Ovary (tissue), 3 donors: ENCODE results near the gene PPP1R13B.

ENCODE experiments used
- POLR2A ChIP-seq: fragments of 450-650 bp; IDR thresholded peaks from one replicate; pipeline ENCODE4 v1.6.1; 2017; ENCODE audit warnings: antibody characterized with exemption, mild to moderate bottlenecking, moderate library complexity
- TF ChIP-seq, protein P1 (sequence below), 3 donors: fragments of 450-650 bp in 2 of 3; fragments of 200-600 bp in 1 of 3; IDR thresholded peaks; one replicate each; pipeline versions ENCODE4 v1.5.1 to v1.8.0; 2016 to 2022; ENCODE audit warnings: antibody characterized with exemption in 3 of 3, mild to moderate bottlenecking in 1 of 3
- donor health status: DM: no; HTN: no; CAD: no.

DNA sequence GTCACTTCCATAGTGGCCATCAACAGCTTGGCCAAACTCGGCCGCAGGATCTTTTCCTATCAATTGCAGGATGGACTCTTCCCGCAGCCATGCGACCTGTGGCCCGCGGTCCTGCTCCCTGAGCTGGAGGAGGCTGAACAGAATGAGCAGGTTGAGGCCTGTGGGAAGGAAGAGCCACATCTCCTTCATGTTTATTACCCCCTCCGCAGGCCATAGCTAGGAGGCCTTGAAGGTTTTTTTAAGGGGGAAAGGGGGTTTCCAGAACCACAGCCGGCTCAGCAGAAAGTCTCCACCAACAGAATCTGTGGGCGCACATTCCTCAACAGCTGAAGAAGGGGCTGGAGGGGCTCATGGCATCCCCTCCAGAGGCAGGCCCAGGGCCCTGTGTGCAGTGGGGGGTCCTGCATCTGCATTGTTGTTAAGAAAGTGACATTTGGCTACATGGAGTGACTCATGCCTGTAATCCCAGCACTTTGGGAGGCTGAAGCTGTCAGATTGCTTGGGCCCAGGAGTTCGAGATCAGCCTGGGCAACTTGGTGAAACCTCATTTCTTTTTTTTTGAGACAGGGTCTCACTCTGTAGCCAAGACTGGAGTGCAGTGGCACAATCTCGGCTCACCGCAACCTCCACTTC, 25.2 kb upstream of the PPP1R13B start:
- TF ChIP-seq, protein P1, sequence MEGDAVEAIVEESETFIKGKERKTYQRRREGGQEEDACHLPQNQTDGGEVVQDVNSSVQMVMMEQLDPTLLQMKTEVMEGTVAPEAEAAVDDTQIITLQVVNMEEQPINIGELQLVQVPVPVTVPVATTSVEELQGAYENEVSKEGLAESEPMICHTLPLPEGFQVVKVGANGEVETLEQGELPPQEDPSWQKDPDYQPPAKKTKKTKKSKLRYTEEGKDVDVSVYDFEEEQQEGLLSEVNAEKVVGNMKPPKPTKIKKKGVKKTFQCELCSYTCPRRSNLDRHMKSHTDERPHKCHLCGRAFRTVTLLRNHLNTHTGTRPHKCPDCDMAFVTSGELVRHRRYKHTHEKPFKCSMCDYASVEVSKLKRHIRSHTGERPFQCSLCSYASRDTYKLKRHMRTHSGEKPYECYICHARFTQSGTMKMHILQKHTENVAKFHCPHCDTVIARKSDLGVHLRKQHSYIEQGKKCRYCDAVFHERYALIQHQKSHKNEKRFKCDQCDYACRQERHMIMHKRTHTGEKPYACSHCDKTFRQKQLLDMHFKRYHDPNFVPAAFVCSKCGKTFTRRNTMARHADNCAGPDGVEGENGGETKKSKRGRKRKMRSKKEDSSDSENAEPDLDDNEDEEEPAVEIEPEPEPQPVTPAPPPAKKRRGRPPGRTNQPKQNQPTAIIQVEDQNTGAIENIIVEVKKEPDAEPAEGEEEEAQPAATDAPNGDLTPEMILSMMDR (IDR thresholded peaks at IDR 0.05): no peak
- TF ChIP-seq POLR2A: no peak
